Measurements from ENCODE around the gene NFIL3.

Gene NFIL3

DNA sequence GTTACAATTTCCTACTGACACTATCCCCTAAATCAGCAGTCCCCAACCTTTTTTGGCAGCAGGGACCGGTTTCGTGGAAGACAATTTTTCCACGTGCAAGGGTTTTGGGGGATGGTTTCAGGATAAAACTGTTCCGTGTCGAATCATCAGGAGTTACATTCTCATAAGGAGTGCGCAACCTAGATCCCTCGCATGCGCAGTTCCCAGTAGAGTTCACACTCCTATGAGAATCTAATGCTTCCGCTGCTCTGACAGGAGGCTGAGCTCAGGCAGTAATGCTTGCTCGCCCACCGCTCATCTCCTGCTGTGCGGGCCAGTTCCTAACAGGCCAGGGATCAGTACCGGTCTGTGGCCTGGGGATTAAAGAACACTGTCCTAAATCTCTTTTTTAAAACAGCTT, 13.2 kb upstream of the NFIL3 start:
- TF ChIP-seq TAF1 (IDR thresholded peaks at IDR 0.05; ENCODE audit: low read depth) = no peak
- TF ChIP-seq, protein P1, sequence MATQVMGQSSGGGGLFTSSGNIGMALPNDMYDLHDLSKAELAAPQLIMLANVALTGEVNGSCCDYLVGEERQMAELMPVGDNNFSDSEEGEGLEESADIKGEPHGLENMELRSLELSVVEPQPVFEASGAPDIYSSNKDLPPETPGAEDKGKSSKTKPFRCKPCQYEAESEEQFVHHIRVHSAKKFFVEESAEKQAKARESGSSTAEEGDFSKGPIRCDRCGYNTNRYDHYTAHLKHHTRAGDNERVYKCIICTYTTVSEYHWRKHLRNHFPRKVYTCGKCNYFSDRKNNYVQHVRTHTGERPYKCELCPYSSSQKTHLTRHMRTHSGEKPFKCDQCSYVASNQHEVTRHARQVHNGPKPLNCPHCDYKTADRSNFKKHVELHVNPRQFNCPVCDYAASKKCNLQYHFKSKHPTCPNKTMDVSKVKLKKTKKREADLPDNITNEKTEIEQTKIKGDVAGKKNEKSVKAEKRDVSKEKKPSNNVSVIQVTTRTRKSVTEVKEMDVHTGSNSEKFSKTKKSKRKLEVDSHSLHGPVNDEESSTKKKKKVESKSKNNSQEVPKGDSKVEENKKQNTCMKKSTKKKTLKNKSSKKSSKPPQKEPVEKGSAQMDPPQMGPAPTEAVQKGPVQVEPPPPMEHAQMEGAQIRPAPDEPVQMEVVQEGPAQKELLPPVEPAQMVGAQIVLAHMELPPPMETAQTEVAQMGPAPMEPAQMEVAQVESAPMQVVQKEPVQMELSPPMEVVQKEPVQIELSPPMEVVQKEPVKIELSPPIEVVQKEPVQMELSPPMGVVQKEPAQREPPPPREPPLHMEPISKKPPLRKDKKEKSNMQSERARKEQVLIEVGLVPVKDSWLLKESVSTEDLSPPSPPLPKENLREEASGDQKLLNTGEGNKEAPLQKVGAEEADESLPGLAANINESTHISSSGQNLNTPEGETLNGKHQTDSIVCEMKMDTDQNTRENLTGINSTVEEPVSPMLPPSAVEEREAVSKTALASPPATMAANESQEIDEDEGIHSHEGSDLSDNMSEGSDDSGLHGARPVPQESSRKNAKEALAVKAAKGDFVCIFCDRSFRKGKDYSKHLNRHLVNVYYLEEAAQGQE (IDR thresholded peaks at IDR 0.05; ENCODE audit: low read depth) = no peak
- TF ChIP-seq ZBTB7A (IDR thresholded peaks at IDR 0.05; ENCODE audit: low read depth) = no peak
- TF ChIP-seq, protein P2, sequence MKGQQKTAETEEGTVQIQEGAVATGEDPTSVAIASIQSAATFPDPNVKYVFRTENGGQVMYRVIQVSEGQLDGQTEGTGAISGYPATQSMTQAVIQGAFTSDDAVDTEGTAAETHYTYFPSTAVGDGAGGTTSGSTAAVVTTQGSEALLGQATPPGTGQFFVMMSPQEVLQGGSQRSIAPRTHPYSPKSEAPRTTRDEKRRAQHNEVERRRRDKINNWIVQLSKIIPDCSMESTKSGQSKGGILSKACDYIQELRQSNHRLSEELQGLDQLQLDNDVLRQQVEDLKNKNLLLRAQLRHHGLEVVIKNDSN (IDR thresholded peaks at IDR 0.05) = no peak
- TF ChIP-seq, protein P3, sequence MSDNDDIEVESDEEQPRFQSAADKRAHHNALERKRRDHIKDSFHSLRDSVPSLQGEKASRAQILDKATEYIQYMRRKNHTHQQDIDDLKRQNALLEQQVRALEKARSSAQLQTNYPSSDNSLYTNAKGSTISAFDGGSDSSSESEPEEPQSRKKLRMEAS (IDR thresholded peaks at IDR 0.05) = no peak

DNA sequence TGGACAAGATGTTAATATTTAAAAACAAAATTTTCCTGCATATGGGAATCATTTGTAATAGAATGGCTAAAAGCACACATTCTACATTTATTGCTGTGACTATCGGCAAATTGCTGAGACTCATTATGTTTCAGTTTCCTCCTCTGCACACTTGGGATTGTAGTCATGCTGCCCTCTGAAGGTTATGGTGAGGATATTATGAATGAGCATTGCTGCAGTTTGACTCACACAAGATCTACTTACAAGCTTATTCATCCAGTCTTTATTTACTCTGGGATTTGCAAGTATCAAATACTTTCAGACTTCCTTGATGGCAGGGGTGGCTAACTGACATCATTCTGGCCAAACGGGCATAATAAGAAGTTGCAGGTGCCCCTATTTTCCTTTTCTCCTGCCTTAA, 9.5 kb upstream of the NFIL3 start:
- no peak for TF ChIP-seq TCF12 (IDR thresholded peaks at IDR 0.05; ENCODE audit: low read depth)
- no peak for TF ChIP-seq EP300 (IDR thresholded peaks at IDR 0.05; ENCODE audit: borderline replicate concordance)
- TF ChIP-seq TAF1 (IDR thresholded peaks at IDR 0.05; ENCODE audit: low read depth) = no peak
- peak; percentile 67 for TF ChIP-seq RAD21 (IDR thresholded peaks at IDR 0.05; ENCODE audit: low read depth)
- 0 out of 2 replicates have a peak, but pooled peaks have one; percentile 4 for TF ChIP-seq TEAD4 (IDR thresholded peaks at IDR 0.05)

DNA sequence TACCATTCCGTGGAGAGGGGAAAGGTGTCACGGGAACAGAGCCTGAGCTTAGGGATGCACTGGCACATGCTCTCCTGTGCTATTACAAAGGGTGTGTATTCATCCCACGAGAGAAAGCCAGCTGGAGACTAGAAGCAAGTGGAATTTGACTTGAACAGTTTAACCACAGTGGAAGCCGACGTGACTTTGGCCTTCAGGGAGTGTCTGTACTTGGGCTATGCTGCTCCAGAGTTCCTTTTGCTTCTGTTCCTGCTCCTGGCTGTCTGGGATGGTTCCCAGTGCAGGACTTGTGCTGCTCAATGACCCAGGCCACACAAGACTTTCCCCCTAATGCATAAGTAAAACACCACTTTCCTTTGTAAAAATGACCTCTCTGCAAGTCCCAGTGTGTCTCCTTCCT, 7.9 kb upstream of the NFIL3 start:
- TF ChIP-seq CREB1 (IDR thresholded peaks at IDR 0.05; ENCODE audit: low read depth) = no peak
- no peak for TF ChIP-seq CEBPB (IDR thresholded peaks at IDR 0.05)
- TF ChIP-seq TCF12 (IDR thresholded peaks at IDR 0.05; ENCODE audit: low read depth) = no peak
- TF ChIP-seq ZBTB7A (IDR thresholded peaks at IDR 0.05; ENCODE audit: low read depth) = no peak
- no peak for TF ChIP-seq TAF1 (IDR thresholded peaks at IDR 0.05; ENCODE audit: low read depth)
- no peak for TF ChIP-seq YY1 (IDR thresholded peaks at IDR 0.05; ENCODE audit: low read depth)
- TF ChIP-seq TEAD4 (IDR thresholded peaks at IDR 0.05) = no peak
- no peak for TF ChIP-seq EP300 (IDR thresholded peaks at IDR 0.05; ENCODE audit: borderline replicate concordance)
- TF ChIP-seq, protein P2 (IDR thresholded peaks at IDR 0.05) = no peak
- no peak for TF ChIP-seq NFIC (IDR thresholded peaks at IDR 0.05)
- TF ChIP-seq, protein P3 (IDR thresholded peaks at IDR 0.05) = no peak
- no peak for TF ChIP-seq RAD21 (IDR thresholded peaks at IDR 0.05; ENCODE audit: low read depth)

DNA sequence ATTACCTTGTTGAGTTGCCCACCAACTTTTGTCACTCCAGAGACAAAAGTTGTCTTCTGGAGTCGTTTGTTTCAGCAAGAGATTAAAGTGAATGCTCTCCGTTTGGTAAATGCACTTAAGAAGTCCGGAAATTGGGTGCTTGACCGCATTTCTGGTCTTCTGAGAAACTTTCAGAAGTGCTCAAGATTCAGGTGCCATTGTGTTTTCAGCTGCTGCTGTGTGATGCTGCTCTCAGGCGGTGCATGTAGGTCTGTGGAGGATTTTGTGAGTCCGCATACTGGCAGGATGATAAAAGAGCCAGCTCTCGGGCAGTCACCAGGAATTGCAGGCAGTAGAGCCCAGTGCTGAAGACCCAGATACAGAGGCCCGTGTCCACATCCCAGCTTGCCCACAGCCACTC, 5.9 kb upstream of the NFIL3 start:
- no peak for TF ChIP-seq CEBPB (IDR thresholded peaks at IDR 0.05)
- TF ChIP-seq ZBTB7A (IDR thresholded peaks at IDR 0.05; ENCODE audit: low read depth) = no peak
- no peak for TF ChIP-seq RAD21 (IDR thresholded peaks at IDR 0.05; ENCODE audit: low read depth)
- TF ChIP-seq CREB1 (IDR thresholded peaks at IDR 0.05; ENCODE audit: low read depth) = no peak
- no peak for TF ChIP-seq FOXM1 (IDR thresholded peaks at IDR 0.05; ENCODE audit: borderline replicate concordance, low read depth)
- TF ChIP-seq, protein P1 (IDR thresholded peaks at IDR 0.05; ENCODE audit: low read depth) = no peak
- no peak for TF ChIP-seq EGR1 (IDR thresholded peaks at IDR 0.05)
- TF ChIP-seq TEAD4 (IDR thresholded peaks at IDR 0.05) = no peak
- no peak for TF ChIP-seq NFIC (IDR thresholded peaks at IDR 0.05)
- no peak for TF ChIP-seq TCF12 (IDR thresholded peaks at IDR 0.05; ENCODE audit: low read depth)
- TF ChIP-seq, protein P3 (IDR thresholded peaks at IDR 0.05) = no peak
- no peak for TF ChIP-seq TAF1 (IDR thresholded peaks at IDR 0.05; ENCODE audit: low read depth)
- TF ChIP-seq, protein P2 (IDR thresholded peaks at IDR 0.05) = no peak
- TF ChIP-seq YY1 (IDR thresholded peaks at IDR 0.05; ENCODE audit: low read depth) = no peak
- TF ChIP-seq EP300 (IDR thresholded peaks at IDR 0.05; ENCODE audit: borderline replicate concordance) = no peak

DNA sequence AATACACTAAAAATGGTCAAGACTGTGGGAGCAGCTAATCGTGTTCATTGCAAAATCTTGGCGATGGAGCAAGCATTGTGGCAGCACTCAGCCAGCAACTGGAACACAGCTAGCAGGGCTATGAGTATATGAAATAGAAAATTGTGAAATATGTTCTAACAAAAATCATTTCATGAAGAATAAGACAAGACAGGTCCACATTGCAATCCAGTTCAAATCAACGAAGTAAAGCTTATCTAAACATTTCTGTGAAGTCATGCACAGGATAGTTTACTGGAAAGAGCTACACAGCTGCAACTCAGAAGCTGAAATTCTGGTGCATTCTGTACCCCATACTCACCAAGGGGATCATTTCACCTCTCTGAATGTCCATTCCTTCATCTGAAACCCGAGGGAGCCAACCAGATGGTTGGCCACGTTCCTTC, 5.3 kb upstream of the NFIL3 start:
- TF ChIP-seq, protein P1 (IDR thresholded peaks at IDR 0.05; ENCODE audit: low read depth) = no peak
- no peak for TF ChIP-seq NFIC (IDR thresholded peaks at IDR 0.05)
- no peak for TF ChIP-seq FOXM1 (IDR thresholded peaks at IDR 0.05; ENCODE audit: borderline replicate concordance, low read depth)
- no peak for TF ChIP-seq TCF12 (IDR thresholded peaks at IDR 0.05; ENCODE audit: low read depth)
- no peak for TF ChIP-seq CREB1 (IDR thresholded peaks at IDR 0.05; ENCODE audit: low read depth)
- TF ChIP-seq, protein P3 (IDR thresholded peaks at IDR 0.05) = no peak
- TF ChIP-seq YY1 (IDR thresholded peaks at IDR 0.05; ENCODE audit: low read depth) = no peak
- TF ChIP-seq EGR1 (IDR thresholded peaks at IDR 0.05) = no peak
- no peak for TF ChIP-seq CEBPB (IDR thresholded peaks at IDR 0.05)
- TF ChIP-seq EP300 (IDR thresholded peaks at IDR 0.05; ENCODE audit: borderline replicate concordance) = no peak
- TF ChIP-seq, protein P2 (IDR thresholded peaks at IDR 0.05) = no peak
- no peak for TF ChIP-seq TAF1 (IDR thresholded peaks at IDR 0.05; ENCODE audit: low read depth)
- no peak for TF ChIP-seq RAD21 (IDR thresholded peaks at IDR 0.05; ENCODE audit: low read depth)

Data from Ishikawa (cell line).